OCI-M2 (cell line): ENCODE results near the gene PDGFD.

Source experiments
- DNase-seq: peaks from one replicate; lab custom pipeline; 2025; ENCODE audit not compliant: unreplicated experiment; lab: John Stamatoyannopoulos, UW

Gene PDGFD

DNA sequence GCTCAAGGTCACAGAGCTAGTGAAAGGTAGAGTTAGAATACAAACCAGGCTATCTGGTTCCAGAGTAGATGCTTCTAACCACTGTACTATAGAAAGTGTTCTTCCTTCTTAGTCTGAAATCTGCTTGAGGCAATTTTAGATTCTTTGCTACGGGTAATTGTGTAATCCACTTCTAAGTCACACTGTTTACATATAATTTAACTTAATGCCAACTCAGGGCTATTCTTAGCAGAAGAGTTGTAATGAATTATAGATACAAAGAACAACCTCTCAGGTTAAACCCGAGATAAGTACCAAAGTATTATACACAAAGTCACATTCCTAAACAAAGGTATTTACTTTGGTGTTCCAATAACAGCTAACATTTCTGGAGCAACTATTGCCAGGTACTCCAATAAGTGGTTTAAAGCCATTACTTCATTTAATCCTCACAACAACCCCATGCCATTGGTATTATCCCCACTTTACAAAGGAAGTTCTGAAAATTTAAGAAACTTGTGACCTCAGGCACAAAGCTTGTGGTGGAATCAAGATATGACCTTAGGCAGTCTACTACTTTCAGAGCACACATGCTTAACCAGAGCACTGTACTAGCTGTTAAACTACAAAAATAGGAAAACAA lies 158.6 kb downstream of the PDGFD start:
- no peak for DNase-seq

DNA sequence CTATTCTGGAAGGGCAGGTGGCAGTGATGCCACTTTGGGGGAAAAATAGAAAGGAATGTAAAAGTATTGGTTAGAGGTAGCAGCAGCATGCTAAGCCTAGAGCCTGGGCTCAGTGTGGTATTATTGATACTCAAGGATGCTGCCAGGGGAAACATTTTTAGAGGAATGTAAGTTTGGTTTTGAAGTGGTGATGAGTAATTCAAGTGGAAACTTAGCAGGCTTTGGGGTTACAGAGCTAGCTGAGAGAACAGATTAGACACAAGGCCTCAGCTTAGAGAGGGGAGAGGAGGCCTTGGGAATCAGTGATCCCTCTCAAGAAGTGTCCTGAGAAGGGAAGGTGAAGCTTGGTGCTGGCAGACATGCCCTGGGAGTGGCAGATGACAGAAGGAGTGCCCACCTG lies 160.5 kb downstream of the PDGFD start:
- no peak for DNase-seq

DNA sequence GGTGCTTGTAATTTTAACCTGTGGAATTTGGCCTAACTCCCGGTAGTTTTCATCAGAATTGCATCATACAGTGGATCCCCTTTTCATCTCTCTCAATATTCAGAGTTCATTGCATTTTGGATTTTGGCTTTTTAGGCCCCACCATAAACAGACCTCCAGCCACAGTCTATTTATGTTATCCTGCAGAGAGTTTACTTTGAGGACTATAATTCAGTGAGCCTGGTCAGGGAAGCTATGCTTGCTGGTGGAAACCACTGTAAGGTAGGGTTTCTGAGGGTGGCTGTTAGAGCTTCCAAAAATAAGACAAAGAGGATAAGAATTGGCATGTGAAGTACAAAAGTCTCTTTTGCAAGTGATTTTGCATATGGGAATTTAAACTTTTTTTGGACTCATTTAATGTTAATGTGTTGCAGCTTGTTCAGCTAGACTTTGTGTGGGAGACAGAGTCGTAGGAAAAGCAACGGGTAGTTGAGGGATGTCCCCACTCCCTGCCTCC lies 162.3 kb downstream of the PDGFD start:
- no peak for DNase-seq

DNA sequence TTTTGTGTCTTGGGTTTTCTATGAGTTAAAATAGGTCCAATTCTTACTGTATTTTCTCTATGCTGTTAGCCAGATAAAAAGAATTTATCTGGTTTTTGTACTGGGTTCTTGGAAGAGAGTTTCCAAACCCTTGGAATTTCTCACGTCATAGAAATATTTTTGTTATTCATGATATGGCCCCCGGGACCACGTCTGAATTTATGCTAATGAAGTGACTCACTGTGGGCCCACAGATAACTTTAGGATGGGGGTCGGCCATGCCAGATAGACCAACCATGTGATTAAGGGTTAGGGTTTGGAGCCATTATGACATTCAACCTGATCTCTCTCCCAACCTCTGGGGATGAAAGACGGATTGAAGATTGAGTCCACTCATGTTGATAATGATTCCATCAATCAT lies 163.1 kb downstream of the PDGFD start:
- no peak for DNase-seq

DNA sequence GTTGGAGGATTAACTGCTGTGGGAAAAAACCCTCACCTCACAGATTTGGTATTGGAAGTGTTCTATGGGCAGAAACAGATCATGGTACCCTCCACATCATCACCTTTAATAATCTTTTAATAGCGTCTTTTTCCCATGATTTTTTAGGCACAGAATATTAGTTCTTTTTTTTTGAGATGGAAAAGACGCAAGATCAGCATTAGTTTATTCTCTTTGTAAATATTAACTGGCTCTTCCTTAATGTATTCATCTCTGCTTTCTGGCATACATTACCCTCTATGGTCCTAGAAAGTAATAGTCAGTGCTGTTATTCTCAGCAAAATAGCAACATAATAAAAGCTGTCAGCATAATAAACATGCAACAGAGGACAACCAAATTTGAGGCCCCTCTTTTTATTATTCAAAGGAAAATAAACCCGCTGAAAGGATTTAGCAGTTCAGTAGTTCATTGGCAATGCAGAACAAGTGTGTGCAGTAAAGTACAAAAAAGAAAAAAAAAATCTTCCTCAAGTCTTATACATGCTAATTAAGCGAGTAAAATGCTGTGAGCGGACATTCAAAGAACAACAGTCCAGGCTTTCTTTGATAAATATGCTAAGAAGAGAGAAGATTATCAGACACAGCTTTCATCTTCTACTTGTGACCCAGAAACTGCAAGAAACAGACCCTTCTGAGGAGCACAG lies 165.0 kb downstream of the PDGFD start:
- DNase-seq, result no peak

DNA sequence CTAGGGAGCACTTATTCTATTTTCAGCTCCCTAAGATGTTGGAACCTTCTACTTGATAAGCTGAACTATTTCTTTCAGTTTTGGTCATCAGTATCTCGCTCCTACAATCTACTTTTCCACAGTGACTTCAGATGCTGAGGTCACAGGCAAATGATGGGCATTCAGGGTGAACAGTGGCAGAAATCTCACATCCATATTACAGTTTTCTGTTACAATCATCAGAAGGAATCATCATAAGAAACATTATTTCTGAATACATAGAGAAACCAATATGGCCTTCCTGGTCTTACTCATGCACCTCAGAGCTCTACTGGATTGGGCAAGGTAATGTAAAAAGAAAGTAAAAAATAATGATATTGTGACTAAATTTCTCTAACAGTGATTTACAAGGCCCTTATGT lies 166.9 kb downstream of the PDGFD start:
- no peak for DNase-seq

DNA sequence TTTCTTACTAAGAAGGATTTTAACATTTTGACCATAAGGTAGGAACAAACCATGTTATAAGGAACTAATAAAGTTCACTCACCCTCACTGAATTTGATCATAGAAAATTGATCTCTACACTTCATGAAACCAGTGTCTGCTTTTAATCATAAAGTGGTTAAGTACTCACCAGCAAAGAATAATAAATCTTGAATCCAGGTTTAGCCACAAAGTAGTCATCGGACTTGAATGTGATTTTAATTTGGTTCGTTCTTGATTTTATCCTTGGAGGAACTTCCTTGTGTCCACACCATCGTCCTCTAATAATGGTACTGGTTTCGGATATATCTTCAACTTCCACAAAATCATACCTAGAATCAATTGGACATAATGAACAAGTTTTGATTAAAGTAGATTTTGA lies 168.1 kb downstream of the PDGFD start:
- DNase-seq, result no peak

DNA sequence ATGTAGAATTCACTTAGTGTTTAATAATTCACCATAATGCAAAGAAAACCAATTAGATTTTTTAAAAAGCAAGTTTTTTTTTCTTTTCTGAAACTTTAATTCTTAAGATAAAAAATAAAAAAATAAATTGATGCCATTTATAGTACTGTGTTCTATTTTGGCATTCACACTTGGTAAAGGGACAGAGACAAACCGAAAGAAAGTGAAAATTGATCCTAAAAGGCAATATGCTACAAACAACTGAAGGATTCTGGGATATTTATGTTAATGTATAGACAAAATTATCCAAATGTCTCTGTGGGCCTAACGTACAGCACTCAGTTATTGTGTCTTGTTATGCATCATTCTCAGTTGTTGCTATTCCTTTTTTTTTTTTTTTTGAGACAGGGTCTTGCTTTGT lies 169.4 kb downstream of the PDGFD start:
- DNase-seq, result no peak

DNA sequence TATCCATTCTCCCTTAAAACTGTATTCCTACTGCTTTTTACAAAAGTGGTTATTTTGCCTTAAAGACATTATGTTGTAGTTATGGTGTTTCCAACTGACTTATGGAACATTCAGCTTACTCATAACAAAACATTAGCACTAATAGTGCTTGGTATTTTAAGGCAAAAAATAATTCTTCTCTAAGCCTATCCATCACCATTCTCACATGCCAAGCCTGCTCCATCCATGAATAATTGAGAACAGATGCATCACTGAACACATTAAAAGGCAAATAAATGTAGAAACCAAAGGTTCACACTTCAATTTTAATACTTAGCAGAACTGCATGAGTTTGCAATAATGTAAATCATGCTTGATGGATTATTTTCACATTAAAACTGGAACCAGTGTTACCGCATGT lies 169.9 kb downstream of the PDGFD start:
- no peak for DNase-seq

DNA sequence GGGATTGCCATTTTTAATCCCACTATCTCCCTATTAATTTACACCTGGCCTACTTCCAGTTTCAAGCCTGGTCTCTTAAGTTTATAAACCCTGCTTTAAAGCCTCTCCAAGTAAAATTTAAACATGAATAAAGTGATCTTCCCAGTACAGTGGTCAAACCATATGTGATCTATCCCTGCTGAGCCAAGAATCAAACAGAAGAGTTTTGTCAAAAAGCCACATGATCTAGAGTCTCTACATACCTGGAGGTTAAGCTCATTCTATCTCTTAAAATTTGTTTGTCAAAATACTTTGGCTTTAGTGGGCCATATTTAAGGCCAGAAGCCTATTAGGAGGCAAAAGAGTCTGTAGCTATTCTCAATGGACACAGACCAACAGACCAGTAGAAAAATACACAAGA lies 170.4 kb downstream of the PDGFD start:
- no peak for DNase-seq

DNA sequence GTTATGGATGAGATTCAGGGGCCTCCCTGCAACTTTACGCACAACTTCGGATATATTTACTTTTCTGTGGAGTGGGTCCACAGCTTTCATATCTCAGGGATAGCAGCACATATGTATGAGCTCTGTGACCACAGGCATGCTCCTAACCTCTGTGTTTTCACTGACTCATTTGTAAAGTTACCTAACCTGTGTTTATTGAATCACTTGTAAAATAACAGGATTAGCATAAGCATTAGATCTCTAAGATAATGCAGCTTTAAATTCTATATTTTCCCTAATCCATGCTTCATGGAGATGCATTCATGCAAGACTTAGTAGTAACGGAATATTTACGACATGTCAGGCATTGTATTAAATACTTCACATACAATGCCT lies 175.4 kb downstream of the PDGFD start:
- no peak for DNase-seq

DNA sequence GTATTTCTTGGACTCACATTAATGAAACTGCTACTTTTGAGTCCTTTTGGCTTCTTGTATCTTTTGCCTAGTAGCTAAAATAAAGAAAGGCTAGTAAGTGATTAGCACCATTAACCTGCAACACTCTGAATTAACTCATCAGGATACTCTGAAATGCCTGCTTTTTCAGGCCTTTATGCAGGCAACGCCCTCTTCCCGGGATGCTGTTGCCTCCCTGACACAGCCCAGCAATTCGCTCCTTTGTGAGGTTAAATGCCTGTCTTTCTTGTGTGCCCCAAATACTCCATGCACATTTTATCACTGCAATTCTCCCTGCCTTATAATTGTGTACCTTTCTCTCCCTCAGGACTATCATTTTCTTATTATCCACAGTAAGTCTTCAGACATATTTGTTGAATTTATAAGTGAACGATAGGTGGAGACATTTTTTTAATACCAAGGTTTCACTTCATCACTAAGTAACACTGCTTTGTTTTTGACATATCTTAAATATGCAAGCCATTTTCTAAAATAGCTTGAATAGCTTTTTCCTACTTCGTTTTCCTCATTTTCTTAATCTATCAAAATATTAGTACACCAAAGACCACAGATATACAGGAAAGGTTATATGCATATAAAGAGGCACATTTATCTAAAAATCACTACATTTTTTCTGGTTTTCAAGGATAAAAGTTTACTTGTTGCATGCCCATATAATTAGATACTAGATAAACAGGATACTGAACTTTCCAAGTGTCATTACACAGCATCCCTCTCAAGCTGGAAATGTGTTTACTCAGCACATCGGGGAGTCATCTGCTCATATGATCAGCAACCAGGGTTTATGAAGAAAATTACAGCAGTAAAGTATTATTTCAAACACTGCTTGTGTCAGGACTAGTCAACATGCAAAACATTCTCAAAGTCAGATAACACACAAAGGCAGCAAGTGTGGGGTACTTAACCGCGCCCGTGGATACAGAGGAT lies 176.0 kb downstream of the PDGFD start:
- no peak for DNase-seq

DNA sequence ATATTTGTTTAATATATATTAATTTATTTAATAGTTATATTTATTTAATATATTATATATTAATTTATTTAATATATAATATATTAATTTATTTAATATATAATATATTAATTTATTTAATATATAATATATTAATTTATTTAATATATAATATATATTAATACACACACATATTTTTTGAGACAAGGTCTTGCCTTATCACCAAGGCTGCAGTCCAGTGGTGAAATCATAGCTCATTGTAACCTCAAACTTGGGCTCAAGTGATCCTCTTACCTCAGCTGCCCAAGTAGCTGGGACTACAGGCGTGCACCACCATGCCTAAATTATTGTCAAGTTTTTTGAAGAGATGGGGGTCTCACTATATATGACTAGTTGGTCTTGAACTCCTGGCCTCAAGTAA lies 178.9 kb downstream of the PDGFD start:
- no peak for DNase-seq

DNA sequence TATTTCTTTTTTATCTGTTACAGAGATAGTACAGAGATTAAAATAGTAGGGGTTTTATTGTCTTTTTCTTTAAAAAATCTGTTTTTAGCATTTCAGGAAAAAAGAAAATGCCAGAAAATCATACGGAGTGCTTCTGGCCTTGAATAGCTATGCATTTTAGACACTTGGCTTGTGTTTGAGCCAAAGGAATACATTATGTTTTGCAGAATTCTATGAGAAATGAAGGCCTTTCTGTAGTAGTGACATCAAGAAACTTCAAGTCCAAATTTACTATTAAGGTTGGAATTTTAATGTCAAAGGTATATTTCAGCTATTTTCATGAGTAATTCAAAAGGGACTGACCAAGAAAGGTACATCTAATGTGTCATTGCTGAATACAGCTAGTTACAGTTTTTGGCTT lies 183.8 kb downstream of the PDGFD start:
- DNase-seq, result no peak

DNA sequence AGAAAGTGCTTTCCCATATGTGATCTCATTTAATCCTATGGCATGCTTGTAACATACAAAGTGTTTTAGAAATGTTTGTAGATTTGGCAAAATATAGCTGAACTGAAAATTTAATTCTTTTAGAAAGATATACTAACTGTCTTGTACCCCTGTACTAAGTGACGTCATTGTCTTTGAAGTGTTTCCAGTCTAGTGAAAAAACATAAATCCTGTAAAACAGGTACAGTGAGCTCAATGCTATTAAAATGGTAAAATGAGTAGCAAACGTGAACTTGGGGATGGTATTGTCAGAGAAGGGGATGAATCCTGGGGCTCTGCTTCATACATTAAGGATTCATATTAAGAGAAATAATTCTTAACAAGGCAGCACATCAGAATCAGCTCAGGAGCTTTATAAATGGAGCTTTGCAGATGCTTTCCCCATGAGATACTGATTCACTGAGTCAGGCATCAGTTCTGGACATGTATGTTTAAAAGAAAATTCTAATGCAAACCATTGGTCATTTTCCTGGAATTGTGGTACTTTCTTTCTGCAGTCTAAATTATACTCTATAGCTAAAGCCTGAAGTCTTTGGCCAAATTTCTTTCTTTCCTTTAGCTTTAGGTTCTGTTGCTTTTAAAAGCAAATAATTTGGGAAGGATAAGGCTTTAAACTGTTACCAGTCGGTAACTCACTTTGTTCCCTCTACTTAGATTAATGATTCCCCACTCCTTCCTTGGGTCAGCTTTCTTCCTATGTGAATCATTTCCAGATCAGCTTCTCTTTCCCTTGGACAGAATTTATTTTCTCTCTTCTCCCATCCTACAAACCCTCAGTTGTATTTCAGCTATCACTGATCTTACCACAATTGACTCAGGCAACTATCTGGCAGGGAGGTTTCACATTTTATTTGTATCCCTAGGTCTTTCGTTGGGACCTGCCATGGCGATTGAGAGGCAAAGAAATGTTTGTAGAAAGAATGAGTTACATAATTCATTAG lies 185.0 kb downstream of the PDGFD start:
- DNase-seq, result no peak

DNA sequence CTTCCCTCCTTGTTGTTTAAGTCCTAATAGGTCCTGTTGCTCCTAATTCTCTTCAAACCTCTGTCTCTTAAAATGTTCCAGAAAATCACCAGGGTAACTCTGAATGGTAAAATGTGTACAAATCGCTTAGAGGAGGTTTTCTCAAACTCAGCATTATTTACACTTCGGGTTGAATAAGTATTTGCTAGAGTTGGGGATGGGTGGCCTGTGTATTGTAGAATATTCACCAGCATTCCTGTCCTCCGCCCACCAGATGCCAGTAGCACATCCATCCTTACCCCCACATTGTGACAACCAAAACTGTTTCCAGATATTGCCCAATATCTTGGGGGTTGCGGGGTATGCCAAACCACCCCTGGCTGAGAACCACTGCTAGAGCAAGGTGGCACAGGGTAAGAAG lies 191.9 kb downstream of the PDGFD start:
- no peak for DNase-seq

DNA sequence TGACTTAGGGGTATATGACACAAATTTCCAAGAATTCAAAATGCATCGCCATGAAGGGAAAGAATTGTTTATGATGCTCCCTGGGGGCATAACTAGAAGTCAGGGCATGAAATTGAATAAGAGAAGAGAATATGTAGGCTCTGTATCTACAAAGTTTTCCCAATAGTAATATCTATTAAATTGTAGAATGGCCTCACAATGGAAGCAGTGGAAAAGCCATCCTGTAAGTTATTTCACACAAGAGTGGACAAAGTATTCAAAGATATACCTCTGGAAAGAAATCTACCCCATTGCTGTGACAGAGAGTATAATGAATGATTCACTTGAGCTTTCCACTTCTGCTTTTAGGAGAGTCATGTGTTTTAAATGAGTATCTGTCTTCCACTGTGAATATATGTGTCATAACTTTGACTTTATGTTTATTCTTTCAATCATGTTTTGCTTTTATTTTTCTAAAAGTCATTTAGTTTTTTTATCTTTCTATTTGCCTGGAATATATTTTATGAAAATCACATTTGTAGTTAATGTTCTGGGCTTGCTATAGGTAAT lies 193.2 kb downstream of the PDGFD start:
- no peak for DNase-seq

DNA sequence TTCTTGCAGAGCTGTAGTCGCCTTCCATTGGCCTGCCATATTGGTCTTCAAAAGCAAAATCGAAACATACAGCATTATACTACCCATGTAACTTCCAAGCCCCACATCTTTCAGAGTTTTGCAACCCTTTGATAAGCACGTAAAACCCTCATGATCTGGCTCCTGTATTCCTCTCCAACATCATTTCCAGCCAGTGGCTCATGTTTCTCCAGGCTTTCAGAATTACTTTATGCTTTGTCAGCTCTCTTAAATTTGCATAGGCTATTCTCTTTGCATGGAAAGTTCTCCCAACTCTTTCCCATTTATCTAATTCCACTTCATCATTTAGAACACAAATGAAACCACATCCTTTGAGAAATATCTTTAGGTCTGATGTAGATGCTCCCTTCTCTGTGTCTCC lies 195.3 kb downstream of the PDGFD start:
- no peak for DNase-seq

DNA sequence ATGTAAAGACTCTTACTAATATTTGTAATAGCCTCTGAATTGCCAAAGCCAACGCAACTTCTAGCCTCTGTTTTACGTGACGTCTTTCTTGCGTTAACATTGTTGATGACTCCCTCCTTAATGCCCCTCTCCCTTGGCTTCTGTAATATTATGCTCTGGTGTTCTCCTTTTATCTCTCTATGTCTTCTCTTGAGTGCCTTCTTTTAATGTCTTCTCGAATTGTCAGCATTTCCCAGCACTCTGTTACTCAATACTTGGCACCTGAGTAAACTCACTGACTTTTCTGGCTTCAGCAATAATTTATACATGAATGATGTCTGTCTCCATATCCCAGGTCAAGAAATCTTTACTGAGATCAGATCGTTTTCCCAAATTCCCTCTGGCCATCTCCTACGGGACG lies 196.0 kb downstream of the PDGFD start:
- DNase-seq, result no peak

DNA sequence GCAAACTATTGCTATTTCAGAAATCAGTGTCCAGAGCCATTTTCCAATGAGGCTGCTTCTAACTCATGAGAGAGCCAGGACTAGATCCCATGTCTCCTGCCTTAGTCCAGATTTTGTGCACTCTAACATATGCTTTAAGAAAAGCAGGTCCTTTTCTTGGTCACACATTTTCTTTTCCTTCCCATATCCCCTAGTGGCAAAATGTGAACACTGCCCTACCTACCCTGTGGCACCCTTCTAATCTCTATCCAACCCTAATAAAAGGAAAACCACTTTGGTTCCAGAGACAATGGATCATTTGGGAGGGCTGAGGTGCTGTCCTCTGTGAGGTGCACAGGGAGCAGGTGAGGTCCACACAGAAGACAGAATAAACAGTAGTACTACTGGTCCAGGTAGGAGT lies 199.6 kb downstream of the PDGFD start:
- no peak for DNase-seq
